ENCODE measurements around the gene MLC1. TPM values are rescaled to one million over a fixed set of nuclear protein-coding genes. Genes with fewer than 3 reads are reported as not detected.
"Not testable (repeated sequence)": the region's sequence is repeated elsewhere in the genome, so short reads cannot be mapped to it uniquely, and the experiment has no call there.

The MLC1 gene
- total and polyA plus RNA-seq, 4 experiments from 2014 or later, result 0.28 TPM; not detected in 3

DNA sequence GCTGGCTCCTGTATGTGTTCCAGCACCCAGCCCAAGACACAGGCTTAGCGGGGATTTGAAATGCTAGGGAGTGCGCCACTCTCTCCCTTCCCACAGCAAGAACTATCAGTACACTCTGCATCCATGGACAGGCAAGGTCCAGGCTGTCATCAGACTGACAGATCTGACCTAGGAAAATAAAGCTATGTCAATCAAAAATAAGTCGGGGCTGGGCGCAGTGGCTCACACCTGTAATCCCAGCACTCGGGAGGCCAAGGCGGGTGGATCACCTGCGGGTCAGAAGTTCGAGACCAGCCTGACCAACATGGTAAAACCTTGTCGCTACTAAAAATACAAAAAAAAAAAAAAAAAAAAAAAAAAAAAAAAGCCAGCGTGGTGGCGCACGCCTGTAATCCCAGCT lies 2.9 kb upstream of the MLC1 start:
- intact Hi-C loops (cut with micrococcal nuclease), result no loop called here
- Histone ChIP-seq H3K4me3 (ENCODE audit: low read length in 2 of 2) (no peak overlapping the region), H3K27me3 (ENCODE audit: insufficient read depth, low read length) (no peaks in the 10 kb centered on the region), H3K27ac (ENCODE audit: low read depth, low read length) (no peak overlapping the region), H3K36me3 (ENCODE audit: insufficient read depth, low read length) (no peaks in the 10 kb centered on the region), H3K9me3 (ENCODE audit: control insufficient read depth in 1 of 2, low read length in 2 of 2) (no peaks in the 10 kb centered on the region), H3K4me1 (ENCODE audit: insufficient read depth, low read length) (no peaks in the 10 kb centered on the region)
- peaks cover 0 to 7% (median 2%) of the 10 kb centered on the region in 4 donors for H3K4me1 Mint-ChIP-seq
- DNase-seq, result no peak
- POLR2A ChIA-PET (ENCODE audit: partially characterized antibody), result no interaction called here
- CTCF ChIA-PET (ENCODE audit: partially characterized antibody), result no interaction called here
- peaks cover 5 to 11% of the 10 kb centered on the region in 2 donors for H3K27me3 Mint-ChIP-seq
- no peaks in the 10 kb centered on the region for H3K36me3 Mint-ChIP-seq
- H3K4me3 Mint-ChIP-seq, result no peak overlapping the region
- H3K27ac Mint-ChIP-seq, result no peak overlapping the region
- H3K9me3 Mint-ChIP-seq, result peaks cover 0 to 9% (median 5%) of the 10 kb centered on the region in 8 donors

DNA sequence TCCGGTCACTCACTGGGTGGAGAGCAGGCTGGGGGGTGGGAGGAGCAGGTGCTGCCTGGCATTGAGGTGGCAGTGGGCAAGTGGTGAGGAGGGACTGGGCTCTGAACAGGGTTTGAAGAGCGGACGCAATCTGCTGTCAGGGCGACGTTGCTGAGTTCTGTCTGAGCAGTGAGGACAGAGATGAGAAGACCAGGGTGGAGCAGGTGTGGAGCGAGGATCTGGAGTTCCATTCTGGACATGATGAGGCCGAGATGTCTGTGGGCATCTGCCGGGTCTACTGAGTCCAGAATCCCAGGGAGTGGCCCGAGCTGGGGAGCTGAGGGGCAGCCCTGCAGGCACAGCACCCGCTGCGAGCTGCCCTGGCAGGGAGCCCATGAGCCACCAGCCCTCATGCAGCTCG lies 2.4 kb upstream of the MLC1 start:
- Mint-ChIP-seq H3K27ac (no peak overlapping the region), H3K4me1 (peaks cover 0 to 7% (median 2%) of the 10 kb centered on the region in 4 donors), H3K27me3 (peaks cover 8 to 14% of the 10 kb centered on the region in 2 donors), H3K36me3 (no peaks in the 10 kb centered on the region), H3K4me3 (no peak overlapping the region), H3K9me3 (peaks cover 0 to 9% (median 5%) of the 10 kb centered on the region in 8 donors)
- Histone ChIP-seq H3K27ac (ENCODE audit: low read depth, low read length) (no peak overlapping the region), H3K27me3 (ENCODE audit: insufficient read depth, low read length) (no peaks in the 10 kb centered on the region), H3K4me1 (ENCODE audit: insufficient read depth, low read length) (no peaks in the 10 kb centered on the region), H3K36me3 (ENCODE audit: insufficient read depth, low read length) (no peaks in the 10 kb centered on the region), H3K4me3 (ENCODE audit: low read length in 2 of 2) (no peak overlapping the region), H3K9me3 (ENCODE audit: control insufficient read depth in 1 of 2, low read length in 2 of 2) (no peaks in the 10 kb centered on the region)
- intact Hi-C loops (cut with micrococcal nuclease), result no loop called here
- ChIA-PET CTCF (ENCODE audit: partially characterized antibody) (no interaction called here), POLR2A (ENCODE audit: partially characterized antibody) (no interaction called here)
- no peak for DNase-seq

DNA sequence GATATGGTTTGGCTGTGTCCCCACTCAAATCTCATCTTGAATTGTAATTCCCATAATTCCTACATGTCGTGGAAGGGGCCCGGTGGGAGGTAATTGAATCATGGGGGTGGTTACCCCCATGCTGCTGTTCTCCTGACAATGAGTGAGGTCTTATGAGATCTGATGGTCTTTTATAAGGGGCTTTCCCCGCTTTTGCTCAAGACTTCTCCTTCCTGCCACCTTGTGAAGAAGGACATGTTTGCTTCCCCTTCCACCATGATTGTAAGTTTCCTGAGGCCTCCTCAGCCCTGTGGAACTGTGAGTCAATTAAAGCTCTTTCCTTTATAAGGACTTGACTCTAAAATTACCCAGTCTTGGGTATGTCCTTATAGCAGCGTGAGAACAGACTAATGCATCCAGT lies 1.7 kb upstream of the MLC1 start:
- H3K4me1 ChIP-seq (ENCODE audit: insufficient read depth, low read length); H3K27me3 ChIP-seq (ENCODE audit: insufficient read depth, low read length); H3K36me3 ChIP-seq (ENCODE audit: insufficient read depth, low read length); H3K27ac ChIP-seq (ENCODE audit: low read depth, low read length); H3K9me3 ChIP-seq (ENCODE audit: control insufficient read depth in 1 of 2, low read length in 2 of 2); H3K36me3 Mint-ChIP-seq; POLR2A ChIA-PET (ENCODE audit: partially characterized antibody); DNase-seq; H3K9me3 Mint-ChIP-seq; intact Hi-C loops (cut with micrococcal nuclease); H3K4me3 ChIP-seq (ENCODE audit: low read length in 2 of 2); H3K4me1 Mint-ChIP-seq; H3K4me3 Mint-ChIP-seq; CTCF ChIA-PET (ENCODE audit: partially characterized antibody); H3K27ac Mint-ChIP-seq: not testable (repeated sequence)
- peaks cover 8 to 13% of the 10 kb centered on the region in 2 donors for H3K27me3 Mint-ChIP-seq

- no peaks in the 10 kb centered on the region for H3K36me3 ChIP-seq (ENCODE audit: insufficient read depth, low read length)
- H3K4me3 ChIP-seq (ENCODE audit: low read length in 2 of 2), result no peak overlapping the region
- no peak for DNase-seq
- Mint-ChIP-seq H3K27ac (no peak overlapping the region), H3K27me3 (peaks cover 8 to 11% of the 10 kb centered on the region in 2 donors), H3K4me3 (peak overlapping the region in 1 of 8 donors; percentile 25), H3K36me3 (no peaks in the 10 kb centered on the region), H3K9me3 (peaks cover 0 to 9% (median 5%) of the 10 kb centered on the region in 8 donors), H3K4me1 (peaks cover 0 to 7% (median 2%) of the 10 kb centered on the region in 4 donors)
- intact Hi-C loops (cut with micrococcal nuclease), result no loop called here
- no peaks in the 10 kb centered on the region for H3K4me1 ChIP-seq (ENCODE audit: insufficient read depth, low read length)
- no peaks in the 10 kb centered on the region for H3K27me3 ChIP-seq (ENCODE audit: insufficient read depth, low read length)
- no peaks in the 10 kb centered on the region for H3K9me3 ChIP-seq (ENCODE audit: control insufficient read depth in 1 of 2, low read length in 2 of 2)
- ChIA-PET POLR2A (ENCODE audit: partially characterized antibody) (no interaction called here), CTCF (ENCODE audit: partially characterized antibody) (no interaction called here)
- no peak overlapping the region for H3K27ac ChIP-seq (ENCODE audit: low read depth, low read length)
Measured at GRCh38 chr22:50086526-50086925, 1.3 kb upstream of the MLC1 start.

GRCh38 chr22:50084614-50085021 lies 608 bp downstream of the MLC1 start:
- no peaks in the 10 kb centered on the region for H3K36me3 Mint-ChIP-seq
- peaks cover 0 to 9% (median 5%) of the 10 kb centered on the region in 8 donors for H3K9me3 Mint-ChIP-seq
- POLR2A ChIA-PET (ENCODE audit: partially characterized antibody), result no interaction called here
- intact Hi-C loops (cut with micrococcal nuclease), result no loop called here
- Histone ChIP-seq H3K36me3 (ENCODE audit: insufficient read depth, low read length) (no peaks in the 10 kb centered on the region), H3K4me3 (ENCODE audit: low read length in 2 of 2) (no peak overlapping the region), H3K9me3 (ENCODE audit: control insufficient read depth in 1 of 2, low read length in 2 of 2) (no peaks in the 10 kb centered on the region), H3K27me3 (ENCODE audit: insufficient read depth, low read length) (no peaks in the 10 kb centered on the region), H3K27ac (ENCODE audit: low read depth, low read length) (no peak overlapping the region), H3K4me1 (ENCODE audit: insufficient read depth, low read length) (no peaks in the 10 kb centered on the region)
- CTCF ChIA-PET (ENCODE audit: partially characterized antibody), result no interaction called here
- H3K27me3 Mint-ChIP-seq, result peaks cover 9 to 16% of the 10 kb centered on the region in 2 donors
- H3K27ac Mint-ChIP-seq, result no peak overlapping the region
- no peak overlapping the region for H3K4me3 Mint-ChIP-seq
- H3K4me1 Mint-ChIP-seq, result peaks cover 0 to 7% (median 2%) of the 10 kb centered on the region in 4 donors
- DNase-seq, result no peak

DNA sequence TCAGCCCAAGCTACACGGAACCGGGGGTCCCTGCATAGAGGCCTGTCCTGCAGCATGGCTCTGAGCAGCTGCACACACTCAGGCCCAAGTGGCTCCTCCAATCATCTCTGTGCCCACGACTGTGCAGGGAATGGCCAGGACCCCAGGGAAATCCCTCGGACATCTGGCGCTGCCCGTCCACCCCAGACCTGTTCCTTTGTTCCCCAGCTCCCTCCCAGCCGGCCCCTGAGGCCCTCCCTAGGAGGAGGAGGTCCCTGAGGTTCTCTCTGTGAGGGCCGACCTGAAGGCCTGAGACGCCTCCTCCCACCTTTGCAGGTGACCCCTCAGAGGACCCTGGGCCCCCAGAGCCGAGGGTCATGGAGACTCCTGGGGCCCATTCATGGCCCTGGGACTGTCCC lies 1.1 kb downstream of the MLC1 start:
- Mint-ChIP-seq H3K4me3 (no peak overlapping the region), H3K9me3 (peaks cover 0 to 9% (median 5%) of the 10 kb centered on the region in 8 donors)
- CTCF ChIA-PET (ENCODE audit: partially characterized antibody), result no interaction called here

DNA sequence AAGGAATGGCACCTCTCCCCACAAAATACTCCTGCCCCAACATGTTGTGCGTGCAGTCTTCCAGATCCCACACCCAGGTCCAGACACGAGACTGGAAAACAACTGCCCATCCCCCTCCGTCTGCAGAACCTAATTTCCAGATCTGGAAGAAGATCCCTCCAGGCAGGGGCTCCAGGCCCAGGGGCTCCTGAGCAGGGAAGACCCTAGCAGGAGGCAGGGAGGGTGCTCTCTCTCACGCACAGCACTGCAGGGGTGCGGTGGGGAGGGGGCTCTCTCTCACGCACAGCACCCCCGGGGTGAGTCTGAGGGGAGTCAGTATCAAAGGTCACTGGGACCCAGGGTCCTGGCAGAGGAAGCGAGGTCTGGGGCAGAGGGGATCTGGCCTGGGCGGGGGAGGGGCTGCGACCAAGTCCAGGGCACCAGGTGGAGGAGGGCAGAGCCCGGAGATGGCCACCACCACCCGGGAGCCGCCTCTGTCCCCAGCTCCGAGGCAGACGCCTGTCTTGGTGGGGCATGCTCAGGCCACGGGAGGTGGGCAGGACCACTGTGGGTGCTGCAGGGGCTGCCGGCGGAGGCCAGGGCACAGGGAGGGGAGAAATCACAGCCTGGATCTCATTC lies 1.7 kb downstream of the MLC1 start:
- no peak for DNase-seq
- peaks cover 9 to 19% of the 10 kb centered on the region in 2 donors for H3K27me3 Mint-ChIP-seq
- no peaks in the 10 kb centered on the region for H3K36me3 Mint-ChIP-seq
- ChIA-PET POLR2A (ENCODE audit: partially characterized antibody) (no interaction called here), CTCF (ENCODE audit: partially characterized antibody) (no interaction called here)
- H3K4me1 ChIP-seq (ENCODE audit: insufficient read depth, low read length), result no peaks in the 10 kb centered on the region
- no peak overlapping the region for H3K4me3 ChIP-seq (ENCODE audit: low read length in 2 of 2)
- no peaks in the 10 kb centered on the region for H3K36me3 ChIP-seq (ENCODE audit: insufficient read depth, low read length)
- H3K9me3 ChIP-seq (ENCODE audit: control insufficient read depth in 1 of 2, low read length in 2 of 2), result no peaks in the 10 kb centered on the region
- intact Hi-C loops (cut with micrococcal nuclease), result no loop called here
- H3K27me3 ChIP-seq (ENCODE audit: insufficient read depth, low read length), result no peaks in the 10 kb centered on the region
- H3K27ac Mint-ChIP-seq, result no peak overlapping the region
- H3K27ac ChIP-seq (ENCODE audit: low read depth, low read length), result no peak overlapping the region
- H3K4me3 Mint-ChIP-seq, result no peak overlapping the region
- peaks cover 0 to 6% (median 2%) of the 10 kb centered on the region in 4 donors for H3K4me1 Mint-ChIP-seq
- peaks cover 0 to 9% (median 5%) of the 10 kb centered on the region in 8 donors for H3K9me3 Mint-ChIP-seq

More for the DNA sequence above, 1.1 kb downstream of the MLC1 start:
- Histone ChIP-seq H3K4me3 (ENCODE audit: low read length in 2 of 2) (no peak overlapping the region), H3K36me3 (ENCODE audit: insufficient read depth, low read length) (no peaks in the 10 kb centered on the region), H3K4me1 (ENCODE audit: insufficient read depth, low read length) (no peaks in the 10 kb centered on the region), H3K27me3 (ENCODE audit: insufficient read depth, low read length) (no peaks in the 10 kb centered on the region), H3K27ac (ENCODE audit: low read depth, low read length) (no peak overlapping the region), H3K9me3 (ENCODE audit: control insufficient read depth in 1 of 2, low read length in 2 of 2) (no peaks in the 10 kb centered on the region)
- intact Hi-C loops (cut with micrococcal nuclease), result no loop called here
- H3K27ac Mint-ChIP-seq, result no peak overlapping the region
- H3K36me3 Mint-ChIP-seq, result no peaks in the 10 kb centered on the region
- POLR2A ChIA-PET (ENCODE audit: partially characterized antibody), result no interaction called here
- peaks cover 9 to 16% of the 10 kb centered on the region in 2 donors for H3K27me3 Mint-ChIP-seq
- peaks cover 0 to 6% (median 2%) of the 10 kb centered on the region in 4 donors for H3K4me1 Mint-ChIP-seq
- DNase-seq, result no peak

Data from CD4-positive, alpha-beta memory T cell (primary cell).